Upper lobe of left lung (tissue), 4 donors: Measurements from ENCODE around the gene MRPL50.

ENCODE experiments used
- POLR2AphosphoS5 ChIP-seq, 2 donors: sonication (generic); formaldehyde crosslinking; IDR thresholded peaks; one replicate each; pipeline ENCODE4 v1.5.1; 2017; ENCODE audit warnings: antibody characterized with exemption in 2 of 2
- TF ChIP-seq, protein P1 (sequence below), 6 experiments: fragments of 450-650 bp in 4 of 6; fragments of 200-600 bp in 2 of 6; sonication (generic) in 2 of 6; IDR thresholded peaks; one replicate each; pipeline ENCODE4 v1.5.1; 2016 to 2019; ENCODE audit warnings: antibody characterized with exemption in 6 of 6

DNA sequence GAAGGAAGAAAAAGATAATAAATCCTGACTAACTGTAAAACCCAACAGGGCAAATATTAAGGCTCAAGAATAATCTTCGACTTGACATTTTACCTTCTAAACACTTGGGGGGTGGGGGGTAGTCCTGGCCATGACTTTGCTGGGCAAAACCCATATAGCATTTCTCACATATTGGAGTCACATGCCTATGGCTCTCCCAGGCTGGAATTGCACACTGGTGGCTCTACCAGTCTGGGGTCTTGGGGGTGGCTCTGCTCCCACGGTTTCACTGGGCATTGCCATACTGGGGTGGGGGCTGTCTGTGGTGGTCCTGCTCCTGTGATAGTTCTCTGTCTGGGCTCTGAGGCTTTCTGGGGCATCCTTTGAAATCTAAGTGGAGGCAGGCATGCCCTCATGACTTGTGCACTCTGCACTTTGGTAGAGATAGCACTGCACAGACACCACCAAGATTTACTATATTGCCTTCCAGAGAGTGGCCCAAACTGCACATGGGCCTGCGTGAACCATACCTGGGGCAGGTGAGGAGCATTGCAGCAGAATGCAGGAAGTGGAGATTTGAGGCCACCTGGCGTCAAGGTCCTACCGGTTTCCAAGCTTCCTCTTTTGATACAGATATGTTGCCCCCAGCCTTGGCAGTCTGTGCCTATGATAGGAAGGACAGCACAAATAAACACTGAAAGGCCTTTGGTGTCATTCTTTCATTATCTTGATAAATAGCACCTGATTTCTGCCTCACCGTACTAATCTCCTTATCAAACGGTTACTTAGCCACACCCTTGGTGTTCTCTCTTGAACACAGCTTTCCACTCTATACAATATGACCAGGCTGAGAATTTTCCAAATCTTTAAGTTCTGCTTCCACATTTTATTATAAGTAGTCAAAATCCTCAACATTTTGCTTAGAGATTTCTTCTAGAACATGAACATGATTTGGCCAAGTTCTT lies 43.4 kb downstream of the MRPL50 start:
- TF ChIP-seq, protein P1, sequence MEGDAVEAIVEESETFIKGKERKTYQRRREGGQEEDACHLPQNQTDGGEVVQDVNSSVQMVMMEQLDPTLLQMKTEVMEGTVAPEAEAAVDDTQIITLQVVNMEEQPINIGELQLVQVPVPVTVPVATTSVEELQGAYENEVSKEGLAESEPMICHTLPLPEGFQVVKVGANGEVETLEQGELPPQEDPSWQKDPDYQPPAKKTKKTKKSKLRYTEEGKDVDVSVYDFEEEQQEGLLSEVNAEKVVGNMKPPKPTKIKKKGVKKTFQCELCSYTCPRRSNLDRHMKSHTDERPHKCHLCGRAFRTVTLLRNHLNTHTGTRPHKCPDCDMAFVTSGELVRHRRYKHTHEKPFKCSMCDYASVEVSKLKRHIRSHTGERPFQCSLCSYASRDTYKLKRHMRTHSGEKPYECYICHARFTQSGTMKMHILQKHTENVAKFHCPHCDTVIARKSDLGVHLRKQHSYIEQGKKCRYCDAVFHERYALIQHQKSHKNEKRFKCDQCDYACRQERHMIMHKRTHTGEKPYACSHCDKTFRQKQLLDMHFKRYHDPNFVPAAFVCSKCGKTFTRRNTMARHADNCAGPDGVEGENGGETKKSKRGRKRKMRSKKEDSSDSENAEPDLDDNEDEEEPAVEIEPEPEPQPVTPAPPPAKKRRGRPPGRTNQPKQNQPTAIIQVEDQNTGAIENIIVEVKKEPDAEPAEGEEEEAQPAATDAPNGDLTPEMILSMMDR (IDR thresholded peaks at IDR 0.05) = no peak
- no peak for TF ChIP-seq POLR2AphosphoS5 (IDR thresholded peaks at IDR 0.05)
